GM06990 (cell line): Measurements from ENCODE around the gene SRGAP1.
"Not testable (repeated sequence)": the region's sequence is repeated elsewhere in the genome, so short reads cannot be mapped to it uniquely, and the experiment has no call there.

Experiments
- DNase-seq: peaks from one replicate; pipeline ENCODE4 v3.0.0-alpha.2; 2011; ENCODE audit not compliant: insufficient read length; ENCODE audit errors: extremely low read depth
- H3K27me3 ChIP-seq: replicated peaks from 2 replicates; pipeline ENCODE4 v1.6.0; 2011; ENCODE audit warnings: low read length; ENCODE audit not compliant: control insufficient read depth, insufficient read depth
- H3K36me3 ChIP-seq: 2 replicates; pipeline ENCODE4 v1.5.1; 2011; ENCODE audit warnings: low read length; ENCODE audit not compliant: control insufficient read depth, insufficient read depth
- H3K4me3 ChIP-seq: replicated peaks from 2 replicates; pipeline ENCODE4 v1.5.1; 2011; ENCODE audit warnings: low read depth, mild to moderate bottlenecking, control low read depth, low read length
- CTCF ChIP-seq: IDR thresholded peaks from 2 replicates; pipeline ENCODE4 v1.5.1; 2011; ENCODE audit warnings: low read length, control low read depth, mild to moderate bottlenecking, inconsistent platforms; ENCODE audit not compliant: insufficient read depth, poor library complexity, severe bottlenecking

SRGAP1 gene

GRCh38 chr12:64147875-64148274 is 303.4 kb downstream of the SRGAP1 start:
- no peak for TF ChIP-seq CTCF
- H3K36me3 ChIP-seq = no peaks in the 10 kb centered on the region
- H3K4me3 ChIP-seq = no peak overlapping the region
- DNase-seq = no peak
- H3K27me3 ChIP-seq = no peaks in the 10 kb centered on the region

- TF ChIP-seq CTCF = no peak
- no peaks in the 10 kb centered on the region for H3K27me3 ChIP-seq
Measured at GRCh38 chr12:64154677-64155076, 310.2 kb downstream of the SRGAP1 start.

GRCh38 chr12:64157110-64157509 is 312.6 kb downstream of the SRGAP1 start:
- no peak overlapping the region for H3K4me3 ChIP-seq
- no peaks in the 10 kb centered on the region for H3K36me3 ChIP-seq
- no peak for DNase-seq
- TF ChIP-seq CTCF = no peak
- no peaks in the 10 kb centered on the region for H3K27me3 ChIP-seq

More at GRCh38 chr12:64154677-64155076, 310.2 kb downstream of the SRGAP1 start:
- Histone ChIP-seq H3K36me3 (no peaks in the 10 kb centered on the region), H3K4me3 (no peak overlapping the region)
- DNase-seq = no peak

- Histone ChIP-seq H3K4me3 (no peak overlapping the region), H3K27me3 (no peaks in the 10 kb centered on the region), H3K36me3 (no peaks in the 10 kb centered on the region)
- TF ChIP-seq CTCF = no peak
- no peak for DNase-seq
Measured at GRCh38 chr12:64160021-64160710, 315.7 kb downstream of the SRGAP1 start.

- no peaks in the 10 kb centered on the region for H3K36me3 ChIP-seq
- no peak for DNase-seq
- H3K4me3 ChIP-seq = no peak overlapping the region
- no peaks in the 10 kb centered on the region for H3K27me3 ChIP-seq
- no peak for TF ChIP-seq CTCF
Measured at GRCh38 chr12:64160711-64161060, 316.2 kb downstream of the SRGAP1 start.

GRCh38 chr12:64166606-64167005 is 322.1 kb downstream of the SRGAP1 start:
- not testable (repeated sequence) for H3K27me3 ChIP-seq, H3K36me3 ChIP-seq, DNase-seq, H3K4me3 ChIP-seq

GRCh38 chr12:64167041-64167440 is 322.5 kb downstream of the SRGAP1 start:
- not testable (repeated sequence) for H3K4me3 ChIP-seq, DNase-seq, H3K36me3 ChIP-seq, H3K27me3 ChIP-seq
